IMR-90 (cell line): ENCODE results near the gene NT5C. TPM values are rescaled to one million over a fixed set of nuclear protein-coding genes. Genes with fewer than 3 reads are reported as not detected.

Source experiments
- ATAC-seq: fragments of 200-7000 bp; cut with Tn5 transposase; 2 replicates; pipeline ENCODE4 v1.9.1; 2020; ENCODE audit warnings: low read depth, mild to moderate bottlenecking, moderate library complexity
- BruUV-seq: library from RNA; stranded (reverse); fragments of 400-500 nt; replicated peaks from 2 replicates; lab custom pipeline; 2021; lab: Mats Ljungman, UMichigan
- CTCF ChIA-PET: fragments of 300-600 bp; formaldehyde crosslinking; extraction: SDS; loops from one replicate; lab custom pipeline; 2021; ENCODE audit warnings: antibody characterized with exemption; lab: Yijun Ruan, JAX
- POLR2A ChIA-PET: fragments of 300-600 bp; sonication (Branson Sonifier 250); formaldehyde crosslinking; loops from one replicate; lab custom pipeline; 2022; ENCODE audit warnings: antibody characterized with exemption; ENCODE audit not compliant: unreplicated experiment; lab: Charles Lee
- DNase-seq: peaks from one replicate; pipeline ENCODE4 v3.0.0; 2013
- H2AFZ ChIP-seq: replicated peaks from 2 replicates; pipeline ENCODE3; 2013; ENCODE audit warnings: low read length, mild to moderate bottlenecking; ENCODE audit not compliant: poor library complexity
- H2AK5ac ChIP-seq: 2 replicates; pipeline ENCODE4 v1.6.1; 2013; ENCODE audit warnings: low read depth, low read length, inconsistent platforms
- H2AK9ac ChIP-seq: replicated peaks from 2 replicates; pipeline ENCODE3; 2013; ENCODE audit warnings: mild to moderate bottlenecking, low read depth, low read length, moderate library complexity; ENCODE audit not compliant: poor library complexity
- H2BK120ac ChIP-seq: 2 replicates; pipeline ENCODE4 v1.6.1; 2013; ENCODE audit warnings: low read depth, low read length, inconsistent platforms
- H2BK15ac ChIP-seq: 3 replicates; pipeline ENCODE4 v1.6.1; 2013; ENCODE audit warnings: low read depth, low read length, inconsistent platforms
- H2BK20ac ChIP-seq: 2 replicates; pipeline ENCODE4 v1.6.1; 2013; ENCODE audit warnings: low read depth, mild to moderate bottlenecking, inconsistent platforms, low read length, moderate library complexity
- H2BK5ac ChIP-seq: 2 replicates; pipeline ENCODE4 v1.6.1; 2013; ENCODE audit warnings: mild to moderate bottlenecking, low read depth, low read length, inconsistent platforms; ENCODE audit not compliant: poor library complexity, severe bottlenecking
- H3K14ac ChIP-seq: replicated peaks from 2 replicates; pipeline ENCODE4 v1.6.1; 2013; ENCODE audit warnings: low read depth, low read length, inconsistent platforms
- H3K18ac ChIP-seq: 2 replicates; pipeline ENCODE4 v1.6.1; 2013; ENCODE audit warnings: low read depth, low read length, control low read depth
- H3K23ac ChIP-seq: 2 replicates; pipeline ENCODE4 v1.6.1; 2013; ENCODE audit warnings: low read depth, low read length, inconsistent platforms
- H3K27ac ChIP-seq: 2 replicates; pipeline ENCODE4 v1.5.1; 2013; ENCODE audit warnings: mild to moderate bottlenecking, control low read depth, low read length; ENCODE audit not compliant: insufficient read depth
- H3K27me3 ChIP-seq: 2 replicates; pipeline ENCODE4 v1.6.1; 2013; ENCODE audit warnings: low read length; ENCODE audit not compliant: control insufficient read depth, insufficient read depth
- H3K36me3 ChIP-seq: 2 replicates; pipeline ENCODE4 v1.6.1; 2013; ENCODE audit warnings: low read length, mixed read lengths; ENCODE audit not compliant: control insufficient read depth, insufficient read depth
- H3K4ac ChIP-seq: 2 replicates; pipeline ENCODE4 v1.6.1; 2013; ENCODE audit warnings: low read depth, low read length, inconsistent platforms
- H3K4me1 ChIP-seq: 2 replicates; pipeline ENCODE4 v1.6.1; 2013; ENCODE audit warnings: low read length, mixed read lengths; ENCODE audit not compliant: control insufficient read depth, insufficient read depth
- H3K4me2 ChIP-seq: 2 replicates; pipeline ENCODE4 v1.6.1; 2013; ENCODE audit warnings: low read depth, mild to moderate bottlenecking, control low read depth, low read length, moderate library complexity
- H3K4me3 ChIP-seq: 2 replicates; pipeline ENCODE4 v1.5.1; 2013; ENCODE audit warnings: low read depth, mild to moderate bottlenecking, control low read depth, low read length, moderate library complexity; ENCODE audit not compliant: insufficient read depth
- H3K56ac ChIP-seq: 2 replicates; pipeline ENCODE4 v1.6.1; 2013; ENCODE audit warnings: low read length, inconsistent platforms; ENCODE audit not compliant: insufficient read depth; ENCODE audit errors: extremely low read depth
- H3K79me1 ChIP-seq, 2 experiments: 2 replicates each; pipeline ENCODE4 v1.6.1; 2013; ENCODE audit warnings: low read length in 2 of 2, inconsistent platforms in 1 of 2, low read depth in 1 of 2
- H3K9ac ChIP-seq: 2 replicates; pipeline ENCODE4 v1.6.1; 2013; ENCODE audit warnings: low read depth, low read length, control low read depth
- H3K9me1 ChIP-seq: 2 replicates; pipeline ENCODE4 v1.6.1; 2013; ENCODE audit warnings: low read length, inconsistent platforms; ENCODE audit not compliant: insufficient read depth
- H3K9me3 ChIP-seq: 2 replicates; pipeline ENCODE4 v1.6.1; 2013; ENCODE audit warnings: low read length; ENCODE audit not compliant: control insufficient read depth, insufficient read depth
- H4K20me1 ChIP-seq: 2 replicates; pipeline ENCODE4 v1.6.1; 2013; ENCODE audit warnings: low read length, inconsistent platforms; ENCODE audit not compliant: insufficient read depth
- H4K5ac ChIP-seq: 2 replicates; pipeline ENCODE4 v1.6.1; 2013; ENCODE audit warnings: mild to moderate bottlenecking, low read depth, low read length, control low read depth
- H4K8ac ChIP-seq, 2 experiments: 2 replicates each; pipeline ENCODE4 v1.6.1; 2013; ENCODE audit warnings: low read depth in 2 of 2, low read length in 2 of 2, control low read depth in 1 of 2, inconsistent platforms in 1 of 2
- H4K91ac ChIP-seq: 2 replicates; pipeline ENCODE4 v1.6.1; 2013; ENCODE audit warnings: low read depth, low read length, inconsistent platforms; ENCODE audit not compliant: insufficient read depth
- BHLHE40 ChIP-seq: fragments of 150-350 bp; IDR thresholded peaks from 2 replicates; pipeline ENCODE4 v1.6.1; 2016; ENCODE audit warnings: mild to moderate bottlenecking, low read depth, low read length
- CTCF ChIP-seq: conservative IDR thresholded peaks from 2 replicates; pipeline ENCODE4 v1.5.1; 2012; ENCODE audit warnings: mild to moderate bottlenecking, low read depth, low read length, improper control_type of control experiment
- ELK1 ChIP-seq: fragments of 150-350 bp; IDR thresholded peaks from 2 replicates; pipeline ENCODE4 v1.6.1; 2016; ENCODE audit warnings: low read depth, mild to moderate bottlenecking, low read length, moderate library complexity, borderline replicate concordance
- FOS ChIP-seq: fragments of 150-350 bp; IDR thresholded peaks from 2 replicates; pipeline ENCODE4 v1.6.1; 2016; ENCODE audit warnings: low read depth, low read length
- MAFK ChIP-seq: IDR thresholded peaks from 2 replicates; pipeline ENCODE4 v1.6.1; 2012; ENCODE audit warnings: low read depth, low read length, improper control_type of control experiment
- NFE2L2 ChIP-seq: fragments of 150-350 bp; IDR thresholded peaks from 2 replicates; pipeline ENCODE4 v1.6.1; 2016; ENCODE audit warnings: low read depth, mild to moderate bottlenecking, low read length
- RAD21 ChIP-seq: IDR thresholded peaks from 2 replicates; pipeline ENCODE4 v1.6.1; 2012; ENCODE audit warnings: low read length, improper control_type of control experiment
- RCOR1 ChIP-seq: IDR thresholded peaks from 2 replicates; pipeline ENCODE4 v1.6.1; 2012; ENCODE audit warnings: mild to moderate bottlenecking, low read length, improper control_type of control experiment; ENCODE audit not compliant: insufficient replicate concordance
- SMC3 ChIP-seq: fragments of 150-350 bp; IDR thresholded peaks from 2 replicates; pipeline ENCODE4 v1.6.1; 2016; ENCODE audit warnings: low read depth, mild to moderate bottlenecking, antibody characterized with exemption, low read length, moderate library complexity
- whole genome bisulfite sequencing, 2 experiments: methylation state at CpG; one replicate each; pipeline versions ENCODE4 v1.1.5 to v1.1.7; 2013; ENCODE audit warnings: missing lambda C conversion rate in 2 of 2; ENCODE audit not compliant: insufficient read length in 1 of 2; ENCODE audit errors: extremely low coverage in 2 of 2; 5-methylcytosine and 5-hydroxymethylcytosine counted together
- dilution Hi-C: fragments of 300-500 bp; cut with HindIII; formaldehyde crosslinking; loops from one replicate; pipeline ENCODE4 v1.14.3; 2018; ENCODE audit warnings: low sequenced_read_pairs; ENCODE audit not compliant: unreplicated experiment
- in situ Hi-C: fragments of 300-500 bp; cut with MboI; formaldehyde crosslinking; loops from 3 replicates; pipeline ENCODE4 v1.14.3; 2019; ENCODE audit warnings: low sequenced_read_pairs, inconsistent platforms, mixed read lengths
- intact Hi-C: fragments of 100-400 bp; cut with micrococcal nuclease; formaldehyde crosslinking; loops from 2 replicates; pipeline ENCODE4 v1.10.0; 2022
- polyA plus RNA-seq, 3 experiments: library from polyadenylated mRNA; depleted of rRNA; stranded (reverse); fragments of >200 nt; gene quantifications; 2 replicates each; pipeline ENCODE4 v1.2.3, GENCODE V29; 2012; ENCODE audit warnings: low replicate concordance in 1 of 3
- total RNA-seq: library from RNA; depleted of rRNA; stranded (reverse); fragments of >200 nt; gene quantifications from 2 replicates; pipeline ENCODE4 v1.2.3, GENCODE V29; 2012

NT5C gene
- total and polyA plus RNA-seq, 2 of the 4 experiments (the other 2 are of a cell fraction): 24.0 to 44.6 TPM

GRCh38 chr17:75086496-75087181, 44.9 kb downstream of the NT5C start:
- no peak overlapping the region for H3K4me3 ChIP-seq
- peak overlapping the region; percentile 45; the same call in 1 of the 2 replicates for H3K4ac ChIP-seq

More at GRCh38 chr17:75086496-75087181, 44.9 kb downstream of the NT5C start:
- H3K27me3 ChIP-seq: no peaks in the 10 kb centered on the region
- H3K79me1 ChIP-seq: peaks cover 0 to 19% of the 10 kb centered on the region in 2 experiments; a peak in 3 of 4 replicates
- ChIA-PET CTCF (no interaction called here), POLR2A (no interaction called here)
- WGBS, 2 experiments: 83% methylated on average over 10 of the region's 15 CpGs; no CpG with 5 or more reads in 1 of the 2 experiments
- dilution Hi-C loops (no loop called here), in situ Hi-C loops (no loop called here), intact Hi-C loops (no loop called here)
- no peak overlapping the region for H4K5ac ChIP-seq
- no peak for ATAC-seq
- H3K9me1 ChIP-seq: peaks cover 15% of the 10 kb centered on the region
- no peak overlapping the region for H3K56ac ChIP-seq
- H3K14ac ChIP-seq: no peak overlapping the region; the same call in 1 of the 2 replicates
- H3K36me3 ChIP-seq: no peaks in the 10 kb centered on the region
- DNase-seq: no peak
- H3K27ac ChIP-seq: no peak overlapping the region
- 0 out of 2 replicates have a peak overlapping the region, but pooled peaks have one; percentile 0 for H2BK120ac ChIP-seq
- H2AK5ac ChIP-seq: peak overlapping the region; percentile 83
- H3K18ac ChIP-seq: no peak overlapping the region
- no peaks in the 10 kb centered on the region for H4K20me1 ChIP-seq
- no peak overlapping the region for H3K9ac ChIP-seq
- peak overlapping the region; percentile 21; the same call in 1 of the 3 replicates for H2BK15ac ChIP-seq
- H2BK20ac ChIP-seq: 0 out of 2 replicates have a peak overlapping the region, but pooled peaks have one; percentile 14
- no peak overlapping the region for H3K23ac ChIP-seq
- H4K8ac ChIP-seq: peak overlapping the region; percentile 94 to 100; a peak in 2 of 4 replicates
- H4K91ac ChIP-seq: peak overlapping the region; percentile 18; the same call in 1 of the 2 replicates
- BruUV-seq: no TSS peak
- peak overlapping the region; percentile 44 for H2AK9ac ChIP-seq
- peaks cover 18% of the 10 kb centered on the region for H3K4me1 ChIP-seq
- TF ChIP-seq SMC3 (no peak), ELK1 (no peak), FOS (no peak), RAD21 (no peak), CTCF (no peak), NFE2L2 (no peak), BHLHE40 (no peak), MAFK (no peak), RCOR1 (no peak)
- H2BK5ac ChIP-seq: no peak overlapping the region
- no peak overlapping the region for H3K4me2 ChIP-seq
- H2AFZ ChIP-seq: no peak overlapping the region
- H3K9me3 ChIP-seq: no peaks in the 10 kb centered on the region
